ENCODE data around the gene GLT6D1. TPM values are rescaled to one million over a fixed set of nuclear protein-coding genes. Genes with fewer than 3 reads are reported as not detected.
"Not testable (repeated sequence)": the region's sequence is repeated elsewhere in the genome, so short reads cannot be mapped to it uniquely, and the experiment has no call there.

GLT6D1 gene
- total RNA-seq, 2 experiments from 2014 or later: not detected

GRCh38 chr9:135641047-135641446 lies 1.7 kb upstream of the GLT6D1 start:
- DNase-seq: no peak
- Mint-ChIP-seq H3K36me3 (peaks cover 11% of the 10 kb centered on the region), H3K9me3 (peaks cover 25% of the 10 kb centered on the region), H3K4me1 (ENCODE audit: low read depth) (no peaks in the 10 kb centered on the region), H3K27me3 (peaks cover 21% of the 10 kb centered on the region), H3K27ac (no peak overlapping the region), H3K4me3 (no peak overlapping the region)
- intact Hi-C loops (cut with micrococcal nuclease): no loop called here
- ChIA-PET CTCF (no interaction called here), POLR2A (no interaction called here)

DNA sequence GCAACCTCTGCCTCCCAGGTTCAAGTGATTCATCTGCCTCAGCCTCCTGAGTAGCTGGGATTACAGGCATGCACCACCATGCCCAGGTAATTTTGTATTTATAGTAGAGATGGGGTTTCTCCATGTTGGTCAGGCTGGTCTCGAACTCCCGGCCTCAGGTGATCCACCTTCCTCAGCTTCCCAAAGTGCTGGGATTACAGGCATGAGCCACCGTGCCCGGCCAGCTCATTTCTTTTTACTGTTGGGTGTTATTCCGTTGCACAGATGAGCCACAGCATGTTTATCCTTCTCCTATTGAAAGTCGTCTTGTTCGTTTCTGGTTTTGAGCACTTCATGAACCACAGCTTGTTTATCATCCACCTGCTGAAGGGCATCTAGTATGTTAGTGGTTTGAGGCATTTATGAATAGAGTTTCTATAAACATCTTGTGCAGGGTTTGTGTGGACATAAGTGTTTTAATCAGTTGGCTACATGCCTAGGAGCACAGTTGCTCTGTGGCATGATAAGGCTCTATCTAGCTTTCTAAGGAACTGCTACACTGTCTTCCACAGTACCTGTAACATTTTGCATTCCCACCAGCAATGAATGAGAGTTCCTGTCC lies 2.3 kb downstream of the GLT6D1 start:
- POLR2A ChIA-PET; H3K4me1 Mint-ChIP-seq (ENCODE audit: low read depth); intact Hi-C loops (cut with micrococcal nuclease); H3K9me3 Mint-ChIP-seq; H3K36me3 Mint-ChIP-seq; DNase-seq; H3K27ac Mint-ChIP-seq; H3K4me3 Mint-ChIP-seq: not testable (repeated sequence)
- CTCF ChIA-PET: interaction anchor here (0.6 to 1.0 kb wide), 2 partner anchors 33 to 63 kb away, joined by 3 read pairs; no protein-coding TSS in a partner anchor
- H3K27me3 Mint-ChIP-seq: peaks cover 32% of the 10 kb centered on the region

GRCh38 chr9:135632841-135633240 lies 6.5 kb downstream of the GLT6D1 start:
- POLR2A ChIA-PET: no interaction called here
- CTCF ChIA-PET: no interaction called here

GRCh38 chr9:135624282-135624681 lies 15.1 kb downstream of the GLT6D1 start:
- H3K27me3 Mint-ChIP-seq: peaks cover 6% of the 10 kb centered on the region
- no peaks in the 10 kb centered on the region for H3K4me1 Mint-ChIP-seq (ENCODE audit: low read depth)
- intact Hi-C loops (cut with micrococcal nuclease): no loop called here
- no peaks in the 10 kb centered on the region for H3K36me3 Mint-ChIP-seq
- no peak overlapping the region for H3K4me3 Mint-ChIP-seq
- no peak for DNase-seq
- POLR2A ChIA-PET: no interaction called here
- CTCF ChIA-PET: interaction anchor here (0.6 kb wide), 2 partner anchors 60 to 1863 kb away, joined by 3 to 4 read pairs; no protein-coding TSS in a partner anchor
- H3K27ac Mint-ChIP-seq: no peak overlapping the region
- peaks cover 18% of the 10 kb centered on the region for H3K9me3 Mint-ChIP-seq

More at GRCh38 chr9:135632841-135633240, 6.5 kb downstream of the GLT6D1 start:
- Mint-ChIP-seq H3K4me3 (no peak overlapping the region), H3K27me3 (peaks cover 26% of the 10 kb centered on the region), H3K9me3 (peaks cover 9% of the 10 kb centered on the region), H3K27ac (no peak overlapping the region), H3K36me3 (peaks cover 2% of the 10 kb centered on the region), H3K4me1 (ENCODE audit: low read depth) (no peaks in the 10 kb centered on the region)
- no peak for DNase-seq
- intact Hi-C loops (cut with micrococcal nuclease): no loop called here

DNA sequence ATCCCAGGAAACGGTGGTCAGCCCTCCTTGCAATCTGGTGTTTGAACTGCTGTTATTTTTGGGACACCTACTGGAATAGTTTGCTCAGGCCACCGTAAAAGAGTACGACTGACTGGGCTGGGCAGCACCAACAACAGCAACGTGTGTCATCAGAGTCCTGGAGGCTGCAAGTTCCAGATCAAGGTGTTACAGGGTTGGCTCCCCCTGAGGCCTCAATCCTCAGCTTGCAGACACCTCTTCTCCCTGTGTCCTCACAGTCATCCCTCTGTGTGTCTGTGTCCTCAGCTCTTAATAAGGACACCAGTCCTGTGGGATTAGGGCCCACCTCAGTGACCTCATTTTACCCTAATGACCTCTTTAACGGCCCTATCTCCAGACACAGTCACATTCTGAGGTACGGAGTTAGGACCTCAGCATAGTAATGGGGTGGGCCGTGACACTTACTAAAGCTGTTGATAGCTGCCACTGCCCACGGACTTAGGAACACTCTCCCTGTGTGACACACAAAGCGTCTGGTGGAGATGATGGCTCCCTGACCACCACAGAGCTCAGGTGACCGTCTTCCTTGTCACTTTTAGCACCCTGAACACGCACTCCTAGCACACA lies 16.8 kb downstream of the GLT6D1 start:
- Mint-ChIP-seq H3K4me3 (no peak overlapping the region), H3K4me1 (ENCODE audit: low read depth) (no peaks in the 10 kb centered on the region), H3K36me3 (no peaks in the 10 kb centered on the region), H3K9me3 (peaks cover 11% of the 10 kb centered on the region), H3K27me3 (peaks cover 6% of the 10 kb centered on the region), H3K27ac (no peak overlapping the region)
- intact Hi-C loops (cut with micrococcal nuclease): no loop called here
- ChIA-PET CTCF (no interaction called here), POLR2A (no interaction called here)
- no peak for DNase-seq

- peaks cover 5% of the 10 kb centered on the region for H3K27me3 Mint-ChIP-seq
- H3K4me3 Mint-ChIP-seq: no peak overlapping the region
- H3K9me3 Mint-ChIP-seq: no peaks in the 10 kb centered on the region
- intact Hi-C loops (cut with micrococcal nuclease): no loop called here
- H3K36me3 Mint-ChIP-seq: no peaks in the 10 kb centered on the region
- no peaks in the 10 kb centered on the region for H3K4me1 Mint-ChIP-seq (ENCODE audit: low read depth)
- ChIA-PET CTCF (no interaction called here), POLR2A (no interaction called here)
- no peak for DNase-seq
- no peak overlapping the region for H3K27ac Mint-ChIP-seq
Measured at GRCh38 chr9:135620558-135620957, 18.8 kb downstream of the GLT6D1 start.

DNA sequence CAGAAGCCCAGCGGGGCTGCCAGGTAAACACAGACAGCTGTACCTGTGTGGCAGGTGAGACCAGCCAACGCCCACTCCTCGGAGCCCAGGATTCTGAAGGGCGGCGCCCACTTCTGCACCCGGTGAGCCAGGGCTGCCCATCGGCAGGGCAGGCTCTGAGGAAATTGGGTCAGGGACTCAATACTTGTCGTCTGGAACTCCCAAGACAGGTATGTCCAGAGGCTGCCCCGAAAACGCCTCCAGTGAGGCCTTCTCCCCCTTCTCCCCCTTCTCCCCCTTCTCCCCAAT lies 19.8 kb downstream of the GLT6D1 start:
- Mint-ChIP-seq H3K27ac (no peak overlapping the region), H3K36me3 (no peaks in the 10 kb centered on the region), H3K9me3 (no peaks in the 10 kb centered on the region), H3K27me3 (peaks cover 3% of the 10 kb centered on the region), H3K4me1 (ENCODE audit: low read depth) (no peaks in the 10 kb centered on the region), H3K4me3 (no peak overlapping the region)
- ChIA-PET POLR2A (no interaction called here), CTCF (no interaction called here)
- no peak for DNase-seq
- intact Hi-C loops (cut with micrococcal nuclease): no loop called here

GRCh38 chr9:135618866-135619598 lies 20.3 kb downstream of the GLT6D1 start:
- ChIA-PET CTCF (no interaction called here), POLR2A (no interaction called here)
- intact Hi-C loops (cut with micrococcal nuclease): no loop called here
- no peak for DNase-seq
- H3K9me3 Mint-ChIP-seq: no peaks in the 10 kb centered on the region
- H3K27ac Mint-ChIP-seq: no peak overlapping the region
- H3K36me3 Mint-ChIP-seq: no peaks in the 10 kb centered on the region
- H3K4me1 Mint-ChIP-seq (ENCODE audit: low read depth): no peaks in the 10 kb centered on the region
- H3K27me3 Mint-ChIP-seq: peaks cover 2% of the 10 kb centered on the region
- no peak overlapping the region for H3K4me3 Mint-ChIP-seq

DNA sequence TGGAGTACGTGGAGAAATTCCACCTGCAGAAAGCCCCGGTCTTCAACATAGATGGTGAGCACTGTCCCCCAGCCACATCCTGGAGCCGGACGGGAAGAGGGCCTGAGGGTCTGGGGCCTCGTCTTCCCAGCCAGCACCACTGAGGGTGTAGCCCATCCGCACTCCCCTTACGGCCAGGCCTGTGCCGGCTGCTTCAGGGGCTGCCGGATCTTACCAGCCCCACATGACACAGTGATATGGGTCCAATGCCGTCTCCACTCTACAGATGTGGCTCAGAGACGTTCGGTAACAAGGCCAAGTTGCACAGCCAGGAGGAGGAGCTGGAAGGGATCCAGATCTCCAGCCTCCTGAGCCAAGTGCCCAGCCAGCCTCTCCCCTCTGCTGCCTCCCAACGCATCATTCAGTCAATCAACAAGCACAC lies 21.3 kb downstream of the GLT6D1 start:
- no peaks in the 10 kb centered on the region for H3K9me3 Mint-ChIP-seq
- H3K4me3 Mint-ChIP-seq: no peak overlapping the region
- H3K36me3 Mint-ChIP-seq: no peaks in the 10 kb centered on the region
- DNase-seq: no peak
- POLR2A ChIA-PET: no interaction called here
- no peak overlapping the region for H3K27ac Mint-ChIP-seq
- intact Hi-C loops (cut with micrococcal nuclease): no loop called here
- no peaks in the 10 kb centered on the region for H3K4me1 Mint-ChIP-seq (ENCODE audit: low read depth)
- CTCF ChIA-PET: no interaction called here
- H3K27me3 Mint-ChIP-seq: no peaks in the 10 kb centered on the region

- CTCF ChIA-PET: no interaction called here
- no peak overlapping the region for H3K27ac Mint-ChIP-seq
- DNase-seq: no peak
- H3K4me3 Mint-ChIP-seq: no peak overlapping the region
- H3K36me3 Mint-ChIP-seq: no peaks in the 10 kb centered on the region
- no peaks in the 10 kb centered on the region for H3K27me3 Mint-ChIP-seq
- H3K4me1 Mint-ChIP-seq (ENCODE audit: low read depth): no peaks in the 10 kb centered on the region
- no peaks in the 10 kb centered on the region for H3K9me3 Mint-ChIP-seq
- intact Hi-C loops (cut with micrococcal nuclease): no loop called here
- POLR2A ChIA-PET: no interaction called here
Measured at GRCh38 chr9:135617538-135617900, 21.8 kb downstream of the GLT6D1 start.

DNA sequence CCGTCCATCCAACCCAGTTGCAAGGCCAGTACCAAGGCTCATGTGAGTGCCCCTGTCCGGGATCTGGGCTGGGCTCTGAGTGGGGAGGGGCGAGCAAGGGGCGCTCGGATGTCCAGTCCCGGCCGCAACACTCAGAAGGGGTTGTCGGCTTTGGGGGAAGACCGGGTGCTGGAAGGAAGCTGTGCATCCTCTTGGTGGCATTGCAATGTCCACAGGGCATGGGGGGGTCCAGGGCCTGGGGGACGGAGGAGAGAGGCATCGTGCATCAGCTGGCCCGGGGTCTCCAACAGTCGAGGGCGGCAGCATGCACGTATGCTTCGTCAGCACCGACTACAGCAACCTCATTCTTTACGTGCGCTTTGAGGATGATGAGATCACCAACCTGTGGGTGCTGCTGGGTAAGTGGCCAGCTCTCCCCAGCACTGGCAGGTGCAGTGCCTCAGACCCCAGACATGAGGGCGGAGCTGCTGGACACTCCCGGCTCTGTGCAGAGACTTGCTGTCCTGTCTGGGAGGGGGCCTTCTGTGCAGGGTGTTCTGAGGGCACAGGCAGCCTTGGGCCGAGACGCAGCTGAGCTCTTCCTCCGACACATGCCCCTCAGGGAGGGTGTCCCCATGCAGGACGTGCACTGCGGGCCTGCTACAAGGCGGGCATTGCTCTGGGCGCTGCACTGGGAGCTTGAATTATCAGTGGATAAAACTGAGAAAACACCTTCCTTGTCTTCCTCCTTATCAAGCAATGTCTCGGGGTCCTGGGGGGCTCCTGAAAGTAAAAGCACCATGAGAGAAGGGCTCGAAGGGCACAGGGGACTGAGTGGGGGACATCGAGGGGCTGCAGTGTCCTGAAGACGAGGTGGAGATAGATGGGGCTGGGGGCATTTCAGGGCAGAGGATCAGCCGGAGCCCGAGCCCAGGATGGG lies 22.5 kb downstream of the GLT6D1 start:
- intact Hi-C loops (cut with micrococcal nuclease): no loop called here
- ChIA-PET CTCF (no interaction called here), POLR2A (no interaction called here)
- Mint-ChIP-seq H3K36me3 (no peaks in the 10 kb centered on the region), H3K27ac (no peak overlapping the region), H3K4me1 (ENCODE audit: low read depth) (no peaks in the 10 kb centered on the region), H3K4me3 (no peak overlapping the region), H3K9me3 (no peaks in the 10 kb centered on the region), H3K27me3 (no peaks in the 10 kb centered on the region)
- no peak for DNase-seq

All from activated CD4-positive, alpha-beta memory T cell treated with anti-CD3 and anti-CD28 coated beads for 36 hours (primary cell).